C4-2B (cell line): ENCODE data around the gene IFNLR1.

Source experiments
- CTCF ChIP-seq: fragments of 450-650 bp; conservative IDR thresholded peaks from 2 replicates; pipeline ENCODE4 v1.5.1; 2017; ENCODE audit warnings: mild to moderate bottlenecking
- ZFX ChIP-seq: fragments of 450-650 bp; IDR thresholded peaks from 2 replicates; pipeline ENCODE4 v1.6.1; 2017

GRCh38 chr1:24233684-24234600 is 46.9 kb upstream of the IFNLR1 start:
- no peak for TF ChIP-seq CTCF
- no peak for TF ChIP-seq ZFX
